GM23248 (cell line): Measurements from ENCODE around the gene RNPEP. TPM values are rescaled to one million over a fixed set of nuclear protein-coding genes. Genes with fewer than 3 reads are reported as not detected.

ENCODE experiments used
- DNase-seq: peaks from one replicate; pipeline ENCODE4 v3.0.0-alpha.2; 2015
- H2AFZ ChIP-seq: fragments of 200-600 bp; sonication (generic); 2 replicates; pipeline ENCODE4 v1.6.1; 2016; ENCODE audit warnings: antibody characterized with exemption
- H3F3A ChIP-seq: fragments of 200-600 bp; sonication (generic); 2 replicates; pipeline ENCODE4 v1.6.1; 2016; ENCODE audit warnings: mild to moderate bottlenecking, antibody characterized with exemption, mixed run types; ENCODE audit not compliant: insufficient read depth
- H3K27ac ChIP-seq: fragments of 200-600 bp; sonication (generic); 2 replicates; pipeline ENCODE4 v1.5.1; 2016; ENCODE audit warnings: mild to moderate bottlenecking
- H3K27me3 ChIP-seq: fragments of 200-600 bp; sonication (generic); replicated peaks from 2 replicates; pipeline ENCODE4 v1.6.1; 2016; ENCODE audit warnings: mild to moderate bottlenecking; ENCODE audit not compliant: insufficient read depth
- H3K36me3 ChIP-seq: fragments of 200-600 bp; sonication (generic); 2 replicates; pipeline ENCODE4 v1.6.1; 2016; ENCODE audit warnings: low read depth, mild to moderate bottlenecking
- H3K4me1 ChIP-seq: fragments of 200-600 bp; sonication (generic); 2 replicates; pipeline ENCODE4 v1.6.1; 2016; ENCODE audit warnings: mild to moderate bottlenecking; ENCODE audit not compliant: insufficient read depth
- H3K4me2 ChIP-seq: fragments of 200-600 bp; sonication (generic); one replicate; pipeline ENCODE4 v1.6.1; 2016; ENCODE audit warnings: mild to moderate bottlenecking; ENCODE audit not compliant: unreplicated experiment
- H3K4me3 ChIP-seq: fragments of 200-600 bp; sonication (generic); 2 replicates; pipeline ENCODE4 v1.5.1; 2016; ENCODE audit warnings: mild to moderate bottlenecking
- H3K79me2 ChIP-seq: fragments of 200-600 bp; sonication (generic); 2 replicates; pipeline ENCODE4 v1.6.1; 2016; ENCODE audit warnings: mild to moderate bottlenecking; ENCODE audit not compliant: insufficient read depth
- H3K9ac ChIP-seq: fragments of 200-600 bp; sonication (generic); 2 replicates; pipeline ENCODE4 v1.6.1; 2016; ENCODE audit warnings: mild to moderate bottlenecking
- H3K9me2 ChIP-seq: fragments of 200-600 bp; sonication (generic); 2 replicates; pipeline ENCODE4 v1.6.1; 2016; ENCODE audit warnings: mixed run types, mild to moderate bottlenecking, moderate library complexity; ENCODE audit not compliant: insufficient read depth
- H3K9me3 ChIP-seq: fragments of 200-600 bp; sonication (generic); one replicate; pipeline ENCODE4 v1.6.1; 2017; ENCODE audit warnings: low read depth
- H4K20me1 ChIP-seq: fragments of 200-600 bp; sonication (generic); 2 replicates; pipeline ENCODE4 v1.6.0; 2016; ENCODE audit not compliant: insufficient read depth
- EZH2 ChIP-seq: fragments of 200-600 bp; sonication (generic); IDR thresholded peaks from 2 replicates; pipeline ENCODE4 v1.6.1; 2018; ENCODE audit warnings: antibody characterized with exemption, mild to moderate bottlenecking; ENCODE audit not compliant: insufficient read depth, poor library complexity, severe bottlenecking
- EZH2phosphoT487 ChIP-seq: fragments of 200-600 bp; sonication (generic); IDR thresholded peaks from 2 replicates; pipeline ENCODE4 v1.6.1; 2018; ENCODE audit warnings: antibody characterized with exemption, moderate library complexity, mild to moderate bottlenecking, low read depth; ENCODE audit not compliant: insufficient read depth
- WGBS, 2 experiments: methylation state at CpG; one replicate each; pipeline ENCODE4 v1.1.6; 2015 to 2017; ENCODE audit warnings: low lambda C conversion rate in 2 of 2, low coverage in 1 of 2; ENCODE audit errors: missing lambda C conversion rate in 2 of 2; 5-methylcytosine and 5-hydroxymethylcytosine counted together
- in situ Hi-C: fragments of 300-500 bp; cut with MboI; formaldehyde crosslinking; loops from 2 replicates; pipeline ENCODE4 v1.15.0; 2020
- polyA plus RNA-seq: library from polyadenylated mRNA; unstranded; fragments of >200 nt; fragmentation: Nextera tagmentation; extraction: Ambion mirVana; gene quantifications from 2 replicates; pipeline ENCODE4 v1.2.1, GENCODE V29; 2016
- total RNA-seq: library from RNA; depleted of rRNA; stranded (reverse); fragments of >200 nt; shearing (Covaris generic); gene quantifications from 2 replicates; pipeline ENCODE4 v1.2.3, GENCODE V29; 2014; rRNA removed

RNPEP gene, protein sequence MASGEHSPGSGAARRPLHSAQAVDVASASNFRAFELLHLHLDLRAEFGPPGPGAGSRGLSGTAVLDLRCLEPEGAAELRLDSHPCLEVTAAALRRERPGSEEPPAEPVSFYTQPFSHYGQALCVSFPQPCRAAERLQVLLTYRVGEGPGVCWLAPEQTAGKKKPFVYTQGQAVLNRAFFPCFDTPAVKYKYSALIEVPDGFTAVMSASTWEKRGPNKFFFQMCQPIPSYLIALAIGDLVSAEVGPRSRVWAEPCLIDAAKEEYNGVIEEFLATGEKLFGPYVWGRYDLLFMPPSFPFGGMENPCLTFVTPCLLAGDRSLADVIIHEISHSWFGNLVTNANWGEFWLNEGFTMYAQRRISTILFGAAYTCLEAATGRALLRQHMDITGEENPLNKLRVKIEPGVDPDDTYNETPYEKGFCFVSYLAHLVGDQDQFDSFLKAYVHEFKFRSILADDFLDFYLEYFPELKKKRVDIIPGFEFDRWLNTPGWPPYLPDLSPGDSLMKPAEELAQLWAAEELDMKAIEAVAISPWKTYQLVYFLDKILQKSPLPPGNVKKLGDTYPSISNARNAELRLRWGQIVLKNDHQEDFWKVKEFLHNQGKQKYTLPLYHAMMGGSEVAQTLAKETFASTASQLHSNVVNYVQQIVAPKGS
- 80.5 and 83.6 TPM in 2 replicates for total RNA-seq
- 68.6 and 70.7 TPM in 2 replicates for polyA plus RNA-seq

DNA sequence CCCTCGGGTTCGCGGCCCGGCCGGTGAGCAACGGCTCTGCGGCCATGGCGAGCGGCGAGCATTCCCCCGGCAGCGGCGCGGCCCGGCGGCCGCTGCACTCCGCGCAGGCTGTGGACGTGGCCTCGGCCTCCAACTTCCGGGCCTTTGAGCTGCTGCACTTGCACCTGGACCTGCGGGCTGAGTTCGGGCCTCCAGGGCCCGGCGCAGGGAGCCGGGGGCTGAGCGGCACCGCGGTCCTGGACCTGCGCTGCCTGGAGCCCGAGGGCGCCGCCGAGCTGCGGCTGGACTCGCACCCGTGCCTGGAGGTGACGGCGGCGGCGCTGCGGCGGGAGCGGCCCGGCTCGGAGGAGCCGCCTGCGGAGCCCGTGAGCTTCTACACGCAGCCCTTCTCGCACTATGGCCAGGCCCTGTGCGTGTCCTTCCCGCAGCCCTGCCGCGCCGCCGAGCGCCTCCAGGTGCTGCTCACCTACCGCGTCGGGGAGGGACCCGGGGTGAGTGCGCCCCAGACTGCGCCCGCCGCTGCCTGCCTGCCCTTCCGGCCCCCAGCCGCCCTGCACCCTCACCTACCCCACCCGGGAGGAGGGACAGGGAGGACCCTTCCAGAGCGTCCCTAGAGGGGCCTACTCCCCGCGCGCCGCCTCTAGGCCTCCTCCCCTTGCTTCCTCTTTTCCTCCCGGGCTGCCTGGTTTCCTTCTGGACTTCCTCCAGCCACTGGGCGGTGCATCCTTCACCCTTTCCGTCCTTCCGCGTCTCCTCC, at the start of gene RNPEP:
TSS of gene RNPEP (plus strand) at position 26 of the 757 bp plus-strand sequence. CDS start at position 45, 19 bp downstream.
- peaks cover 45% of the 10 kb centered on the region for H3K79me2 ChIP-seq
- H3K9ac ChIP-seq = peak within 1 kb of the TSS; percentile 93
- peak within 1 kb of the TSS; percentile 79 for H3K27ac ChIP-seq
- H3K36me3 ChIP-seq = no peaks in the 10 kb centered on the region
- DNase-seq = peak; percentile 91
- peak within 1 kb of the TSS; percentile 99 for H3K4me2 ChIP-seq
- in situ Hi-C loops = no loop called here
- WGBS, 2 experiments = 1% methylated on average over 42 to 63 of the region's 80 CpGs
- H4K20me1 ChIP-seq = no peaks in the 10 kb centered on the region
- H3K27me3 ChIP-seq = no peaks in the 10 kb centered on the region
- H3K9me2 ChIP-seq = no peaks in the 10 kb centered on the region
- H3K4me1 ChIP-seq = peaks cover 10% of the 10 kb centered on the region; the same call in 1 of the 2 replicates
- peak within 1 kb of the TSS; percentile 100 for H3K4me3 ChIP-seq
- H3F3A ChIP-seq = peaks cover 16% of the 10 kb centered on the region; the same call in 1 of the 2 replicates
- TF ChIP-seq EZH2phosphoT487 (no peak), EZH2 (no peak)
- peak within 1 kb of the TSS; percentile 95 for H2AFZ ChIP-seq
- no peaks in the 10 kb centered on the region for H3K9me3 ChIP-seq

DNA sequence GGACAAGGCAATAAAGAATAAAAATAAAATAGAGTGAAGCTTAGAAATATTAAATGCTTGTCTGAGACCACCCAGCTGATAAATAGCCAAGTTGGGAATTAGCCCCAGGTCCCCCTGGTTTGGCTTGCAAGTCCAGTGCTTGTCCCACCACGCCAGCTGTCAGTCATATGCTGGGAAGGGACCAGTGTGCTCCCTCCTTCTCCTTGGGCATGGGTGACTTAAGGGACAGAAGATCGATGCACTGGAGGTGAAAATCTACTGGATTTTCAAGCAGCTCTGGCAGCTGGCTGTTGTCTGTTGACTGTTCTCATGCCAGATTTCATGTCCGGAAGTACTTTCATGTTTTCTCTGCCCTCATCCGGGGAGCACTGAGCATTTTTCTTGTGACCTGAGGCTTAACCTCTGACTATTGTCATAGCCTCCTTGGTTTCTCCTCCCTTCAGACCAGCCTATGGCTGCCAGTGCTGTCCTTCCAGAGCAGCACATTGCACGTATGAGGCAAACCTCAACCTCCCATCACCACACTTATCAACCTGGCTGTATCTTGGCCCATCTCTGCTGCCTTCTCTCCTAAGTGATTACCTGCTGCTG, 48.5 kb upstream of the RNPEP start:
- Histone ChIP-seq H3K4me1 (peaks cover 21% of the 10 kb centered on the region), H3K4me3 (no peak overlapping the region), H3K79me2 (no peaks in the 10 kb centered on the region), H4K20me1 (no peaks in the 10 kb centered on the region), H3K27me3 (no peaks in the 10 kb centered on the region), H3K9me3 (no peaks in the 10 kb centered on the region), H3K9me2 (no peaks in the 10 kb centered on the region), H3K36me3 (no peaks in the 10 kb centered on the region), H3K9ac (no peak overlapping the region), H2AFZ (peak overlapping the region; percentile 72), H3K27ac (no peak overlapping the region), H3K4me2 (no peak overlapping the region), H3F3A (no peaks in the 10 kb centered on the region)
- 21 to 27% methylated on average over 5 of the region's 5 CpGs for WGBS, 2 experiments
- TF ChIP-seq EZH2 (no peak), EZH2phosphoT487 (no peak)
- in situ Hi-C loops = no loop called here
- DNase-seq = peak; percentile 29

- Histone ChIP-seq H3K79me2 (peaks cover 5% of the 10 kb centered on the region; the same call in 1 of the 2 replicates), H3K4me1 (peaks cover 21% of the 10 kb centered on the region), H3K27me3 (no peaks in the 10 kb centered on the region), H2AFZ (peak overlapping the region; percentile 32), H3K9ac (no peak overlapping the region), H3K27ac (peak overlapping the region; percentile 15), H3K4me3 (no peak overlapping the region), H4K20me1 (no peaks in the 10 kb centered on the region), H3K9me2 (no peaks in the 10 kb centered on the region), H3K4me2 (peak overlapping the region; percentile 7), H3K9me3 (no peaks in the 10 kb centered on the region), H3F3A (no peaks in the 10 kb centered on the region), H3K36me3 (no peaks in the 10 kb centered on the region)
- DNase-seq = peak; percentile 72
- in situ Hi-C loops = no loop called here
- 47 to 67% methylated on average over 3 to 5 of the region's 5 CpGs for WGBS, 2 experiments
- no peak for TF ChIP-seq EZH2phosphoT487
- TF ChIP-seq EZH2 = no peak
Measured at GRCh38 chr1:201937624-201938213, 44.7 kb upstream of the RNPEP start.
